T-cell (primary cell): ENCODE results near the gene CCDC81. TPM values are rescaled to one million over a fixed set of nuclear protein-coding genes. Genes with fewer than 3 reads are reported as not detected.
A peak's percentile ranks its signal among the peaks of the same experiment; 100 is the strongest.

ENCODE experiments used
- ATAC-seq, 4 experiments: fragments of 200-7000 bp in 3 of 4; fragments of 150-1000 bp in 1 of 4; cut with Tn5 transposase; replicated peaks in 1 of 4; 1 replicate in 3 of 4; 2 replicates in 1 of 4; pipeline ENCODE4 v1.10.0; 2021; ENCODE audit warnings: moderate library complexity in 3 of 4, mild to moderate bottlenecking in 2 of 4, moderate number of reproducible peaks in 1 of 4
- CTCF ChIA-PET, 2 donors: fragments of 300-600 bp; sonication (Branson Sonifier 250); formaldehyde crosslinking; loops; one replicate each; lab custom pipeline; 2022; ENCODE audit warnings: antibody characterized with exemption in 2 of 2; lab: Charles Lee
- POLR2A ChIA-PET, 2 donors: fragments of 300-600 bp; sonication (Branson Sonifier 250); formaldehyde crosslinking; loops; one replicate each; lab custom pipeline; 2022; ENCODE audit warnings: antibody characterized with exemption in 2 of 2; lab: Charles Lee
- DNase-seq, 35 experiments: peaks; one replicate each; pipeline versions ENCODE4 v3.0.0 to v3.0.0-alpha.2; 2013 to 2023
- H3K27ac ChIP-seq: one replicate; pipeline ENCODE4 v1.5.1; 2013; ENCODE audit warnings: low read length
- H3K27me3 ChIP-seq, 2 experiments: replicated peaks in 1 of 2; 1 replicate in 1 of 2; 2 replicates in 1 of 2; pipeline versions ENCODE4 v1.6.1 to v1.7.0; 2013; ENCODE audit warnings: low read length in 1 of 2, mixed read lengths in 1 of 2; ENCODE audit not compliant: control insufficient read depth in 2 of 2, insufficient read depth in 2 of 2; ENCODE audit errors: extremely low read depth in 1 of 2
- H3K36me3 ChIP-seq, 2 donors: 1 replicate in 1 of 2; 2 replicates in 1 of 2; pipeline versions ENCODE4 v1.6.1 to v1.7.0; 2013; ENCODE audit warnings: low read length in 1 of 2; ENCODE audit not compliant: control insufficient read depth in 2 of 2, insufficient read depth in 1 of 2; ENCODE audit errors: extremely low read depth in 1 of 2
- H3K4me1 ChIP-seq, 2 experiments: 1 replicate in 1 of 2; 2 replicates in 1 of 2; pipeline versions ENCODE4 v1.6.1 to v1.7.0; 2013; ENCODE audit warnings: low read length in 2 of 2, mixed read lengths in 1 of 2; ENCODE audit not compliant: insufficient read depth in 2 of 2, control insufficient read depth in 1 of 2; ENCODE audit errors: extremely low read depth in 1 of 2
- H3K4me3 ChIP-seq, 2 donors: 1 replicate in 1 of 2; 2 replicates in 1 of 2; pipeline versions ENCODE4 v1.5.1 to v1.7.0; 2013; ENCODE audit warnings: mild to moderate bottlenecking in 2 of 2, low read length in 1 of 2, moderate library complexity in 1 of 2; ENCODE audit not compliant: control insufficient read depth in 1 of 2; ENCODE audit errors: extremely low read depth in 1 of 2
- H3K9me3 ChIP-seq: 2 replicates; pipeline ENCODE4 v1.7.0; 2013
- H3K27ac Mint-ChIP-seq, 2 donors: one replicate each; pipeline ENCODE4 v1.8.0; 2020 to 2021; ENCODE audit warnings: mild to moderate bottlenecking in 2 of 2, mixed read lengths in 2 of 2
- H3K27me3 Mint-ChIP-seq, 2 donors: one replicate each; pipeline ENCODE4 v1.8.0; 2021 to 2022; ENCODE audit warnings: mixed read lengths in 2 of 2
- H3K36me3 Mint-ChIP-seq: one replicate; pipeline ENCODE4 v1.8.0; 2021; ENCODE audit warnings: mixed read lengths
- H3K4me1 Mint-ChIP-seq, 3 donors: one replicate each; pipeline ENCODE4 v1.8.0; 2020 to 2022; ENCODE audit warnings: mixed read lengths in 3 of 3, mild to moderate bottlenecking in 1 of 3
- H3K4me3 Mint-ChIP-seq, 3 donors: one replicate each; pipeline ENCODE4 v1.8.0; 2020 to 2022; ENCODE audit warnings: mild to moderate bottlenecking in 3 of 3, mixed read lengths in 3 of 3, moderate library complexity in 3 of 3
- H3K9me3 Mint-ChIP-seq, 3 donors: one replicate each; pipeline ENCODE4 v1.8.0; 2020 to 2022; ENCODE audit warnings: mixed read lengths in 3 of 3
- WGBS: methylation state at CpG from one replicate; pipeline ENCODE4 v1.1.5; 2013; ENCODE audit warnings: missing lambda C conversion rate; ENCODE audit not compliant: insufficient coverage; 5-methylcytosine and 5-hydroxymethylcytosine counted together
- total RNA-seq, 35 experiments: library from RNA in 6 of 35; stranded (reverse) in 6 of 35; fragments of 120-200 nt in 1 of 35; gene quantifications; one replicate each; pipeline versions ENCODE4 v1.2.1 to v1.2.4 and lab custom pipeline; 2013 to 2026

The CCDC81 gene
- 1 to 10 TPM in 2 of 5 donors, under 1 TPM in 3; 0.47 to 1.3 (median 0.85) TPM for total RNA-seq
- 0.53 TPM for total RNA-seq (2013)
- total RNA-seq (lab: John Stamatoyannopoulos, UW), result 0.06 to 1.7 (median 0.56) reads per million in 29 experiments

GRCh38 chr11:86374586-86374985 is at the start of gene CCDC81:
Gene CCDC81 (plus strand): TSS chr11:86374887. CDS start chr11:86375164, 277 bp downstream.
- no peaks in the 10 kb centered on the region for H3K4me1 Mint-ChIP-seq
- Histone ChIP-seq H3K27ac (no peak within 1 kb of the TSS), H3K4me3 (no peak within 1 kb of the TSS), H3K36me3 (no peaks in the 10 kb centered on the region), H3K9me3 (no peaks in the 10 kb centered on the region), H3K27me3 (peaks cover 0 to 4% of the 10 kb centered on the region in 2 experiments), H3K4me1 (no peaks in the 10 kb centered on the region)
- no peaks in the 10 kb centered on the region for H3K9me3 Mint-ChIP-seq
- WGBS, result 42% methylated on average over 18 of the region's 25 CpGs
- no peak within 1 kb of the TSS for H3K27ac Mint-ChIP-seq
- ChIA-PET POLR2A (no interaction called here), CTCF (no interaction called here)
- ATAC-seq (no peak), DNase-seq (no peak)
- no peak within 1 kb of the TSS for H3K4me3 Mint-ChIP-seq
- peaks cover 4 to 6% of the 10 kb centered on the region in 2 donors for H3K27me3 Mint-ChIP-seq
- no peaks in the 10 kb centered on the region for H3K36me3 Mint-ChIP-seq

GRCh38 chr11:86335131-86335767 is 39.4 kb upstream of the CCDC81 start:
- peaks cover 0 to 7% (median 0%) of the 10 kb centered on the region in 3 donors for H3K9me3 Mint-ChIP-seq
- ATAC-seq (no peak), DNase-seq (no peak)
- no peak overlapping the region for H3K27ac Mint-ChIP-seq
- Histone ChIP-seq H3K4me1 (no peaks in the 10 kb centered on the region), H3K9me3 (no peaks in the 10 kb centered on the region), H3K36me3 (peaks cover 0 to 21% of the 10 kb centered on the region in 2 donors), H3K27me3 (no peaks in the 10 kb centered on the region), H3K4me3 (no peak overlapping the region), H3K27ac (no peak overlapping the region)
- H3K4me3 Mint-ChIP-seq, result no peak overlapping the region
- CTCF ChIA-PET, result interaction anchor here in 1 of 2 donors (0.5 kb wide), 1 partner anchor 456 kb away, joined by 3 read pairs; no protein-coding TSS in a partner anchor
- peaks cover 64% of the 10 kb centered on the region for H3K36me3 Mint-ChIP-seq
- WGBS, result no CpG with 5 or more reads among the region's 6 CpGs
- peaks cover 0 to 3% (median under 1%) of the 10 kb centered on the region in 3 donors for H3K4me1 Mint-ChIP-seq
- POLR2A ChIA-PET, result no interaction called here
- no peaks in the 10 kb centered on the region for H3K27me3 Mint-ChIP-seq

DNA sequence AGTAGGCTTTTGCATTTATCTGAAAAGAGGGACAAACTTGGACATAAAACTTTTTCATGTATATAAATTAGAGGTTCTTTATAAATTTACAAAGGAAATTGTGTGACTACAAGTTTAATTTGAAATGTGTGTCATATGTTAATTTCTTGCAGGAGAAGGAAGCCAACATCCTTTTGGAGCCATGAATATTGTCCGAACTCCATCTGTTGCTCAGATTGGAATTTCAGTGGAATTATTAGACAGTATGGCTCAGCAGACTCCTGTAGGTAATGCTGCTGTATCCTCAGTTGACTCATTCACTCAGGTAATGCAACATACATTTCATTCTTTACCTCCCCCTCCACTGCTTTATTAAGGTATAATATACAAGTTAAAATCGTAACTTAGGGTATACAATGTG is 37.5 kb upstream of the CCDC81 start:
- no CpG with 5 or more reads among the region's 2 CpGs for WGBS
- POLR2A ChIA-PET, result interaction anchor here in 1 of 2 donors (0.6 kb wide), 1 partner anchor 26 kb away, joined by 5 read pairs; no protein-coding TSS in a partner anchor

DNA sequence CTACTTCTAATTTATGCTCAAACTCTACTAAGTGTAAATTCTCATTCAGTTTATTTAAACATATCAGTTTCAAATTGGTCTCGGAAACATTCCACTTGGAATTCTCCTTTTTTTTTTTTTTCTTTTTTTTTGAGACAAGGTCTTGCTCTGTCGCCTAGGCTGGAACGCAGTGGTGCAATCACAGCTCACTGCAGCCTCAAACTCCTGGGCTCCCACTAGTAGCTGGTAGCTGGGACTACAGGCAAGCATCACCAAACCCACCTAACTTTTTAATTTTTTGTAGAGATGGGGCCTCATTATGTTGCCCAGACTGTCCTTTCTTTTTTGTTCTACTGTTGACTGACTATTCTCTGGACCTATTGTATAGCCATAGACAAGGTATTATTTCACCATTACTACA is 33.3 kb upstream of the CCDC81 start:
- Histone ChIP-seq H3K9me3 (no peaks in the 10 kb centered on the region), H3K36me3 (peaks cover 4 to 16% of the 10 kb centered on the region in 2 donors), H3K27ac (no peak overlapping the region), H3K27me3 (no peaks in the 10 kb centered on the region), H3K4me3 (no peak overlapping the region), H3K4me1 (no peaks in the 10 kb centered on the region)
- no peak for DNase-seq
- POLR2A ChIA-PET, result no interaction called here
- peaks cover 21 to 28% (median 21%) of the 10 kb centered on the region in 3 donors for H3K4me1 Mint-ChIP-seq
- H3K4me3 Mint-ChIP-seq, result no peak overlapping the region
- H3K27ac Mint-ChIP-seq, result no peak overlapping the region
- H3K36me3 Mint-ChIP-seq, result peaks cover 57% of the 10 kb centered on the region
- no peak for ATAC-seq
- H3K9me3 Mint-ChIP-seq, result no peaks in the 10 kb centered on the region
- CTCF ChIA-PET, result interaction anchor here in 1 of 2 donors (0.7 to 0.9 kb wide), 2 partner anchors 11 to 476 kb away, joined by 3 to 5 read pairs; no protein-coding TSS in a partner anchor
- WGBS, result 90% methylated on average over 1 of the region's 3 CpGs
- H3K27me3 Mint-ChIP-seq, result no peaks in the 10 kb centered on the region

More for the DNA sequence above, 37.5 kb upstream of the CCDC81 start:
- Mint-ChIP-seq H3K4me1 (peaks cover 8 to 17% (median 14%) of the 10 kb centered on the region in 3 donors), H3K27me3 (no peaks in the 10 kb centered on the region), H3K27ac (no peak overlapping the region), H3K4me3 (no peak overlapping the region), H3K36me3 (peaks cover 71% of the 10 kb centered on the region), H3K9me3 (peaks cover 0 to 7% (median 0%) of the 10 kb centered on the region in 3 donors)
- CTCF ChIA-PET, result interaction anchor here in 1 of 2 donors (1.0 kb wide), 1 partner anchor 9 kb away, joined by 6 read pairs; no protein-coding TSS in a partner anchor
- DNase-seq, result no peak
- no peaks in the 10 kb centered on the region for H3K9me3 ChIP-seq
- H3K36me3 ChIP-seq, result peaks cover 0 to 21% of the 10 kb centered on the region in 2 donors
- no peaks in the 10 kb centered on the region for H3K4me1 ChIP-seq
- no peaks in the 10 kb centered on the region for H3K27me3 ChIP-seq
- H3K27ac ChIP-seq, result no peak overlapping the region
- H3K4me3 ChIP-seq, result no peak overlapping the region
- no peak for ATAC-seq

DNA sequence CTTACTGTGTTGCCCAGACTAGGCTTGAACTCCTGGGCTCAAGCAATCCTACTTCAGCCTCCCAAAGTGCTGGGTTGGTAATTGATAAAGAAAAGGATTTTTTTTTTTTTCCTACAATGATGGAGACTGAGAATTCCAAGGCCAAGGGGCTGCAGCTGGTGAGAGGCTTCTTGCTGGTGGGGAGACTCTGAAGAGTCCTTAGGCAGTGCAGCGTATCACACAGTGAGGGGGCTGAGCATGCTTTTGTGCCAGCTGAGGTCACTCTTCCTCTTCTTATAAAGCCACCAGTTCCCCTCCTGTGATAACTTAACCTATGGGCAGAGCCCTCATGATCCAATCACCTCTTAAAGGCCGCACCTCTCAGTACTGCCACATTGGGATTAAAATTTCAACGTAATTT is 28.2 kb upstream of the CCDC81 start:
- Histone ChIP-seq H3K4me3 (no peak overlapping the region), H3K27ac (no peak overlapping the region), H3K4me1 (no peaks in the 10 kb centered on the region), H3K27me3 (no peaks in the 10 kb centered on the region), H3K9me3 (no peaks in the 10 kb centered on the region), H3K36me3 (peaks cover 6 to 8% of the 10 kb centered on the region in 2 donors)
- Mint-ChIP-seq H3K27ac (peak overlapping the region; percentile 16 to 19), H3K4me1 (peaks cover 11 to 21% (median 13%) of the 10 kb centered on the region in 3 donors), H3K27me3 (no peaks in the 10 kb centered on the region), H3K4me3 (no peak overlapping the region), H3K36me3 (peaks cover 31% of the 10 kb centered on the region), H3K9me3 (no peaks in the 10 kb centered on the region)
- ATAC-seq (no peak), DNase-seq (no peak)
- WGBS, result 100% methylated on average over 2 of the region's 3 CpGs
- ChIA-PET POLR2A (interaction anchor here in 1 of 2 donors (0.7 kb wide), 1 partner anchor 552 kb away, joined by 3 read pairs; no protein-coding TSS in a partner anchor), CTCF (interaction anchor here in 1 of 2 donors (1.4 kb wide), 1 partner anchor 10 kb away, joined by 6 read pairs; no protein-coding TSS in a partner anchor)

DNA sequence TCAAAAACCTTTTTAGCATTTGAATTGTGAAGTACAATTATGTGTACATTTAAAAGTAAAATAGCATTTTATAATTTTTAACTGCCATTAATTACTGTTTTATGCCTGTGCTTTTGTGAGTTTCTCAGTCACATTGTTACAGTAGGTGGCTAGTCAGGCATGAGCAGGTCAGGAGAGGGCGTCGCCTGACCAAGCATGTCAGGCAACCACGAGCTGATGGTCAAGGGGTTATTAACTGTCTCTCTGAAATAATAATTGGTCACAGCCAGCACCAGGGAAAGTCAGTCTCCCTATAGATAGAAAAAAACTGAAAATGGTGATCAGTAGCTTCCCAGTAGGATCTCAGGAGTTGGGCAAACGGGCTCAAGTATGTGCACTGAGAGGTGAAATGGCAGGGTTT is 19.4 kb upstream of the CCDC81 start:
- CTCF ChIA-PET, result no interaction called here
- no peak for ATAC-seq

More for the DNA sequence above, 19.4 kb upstream of the CCDC81 start:
- WGBS, result 83% methylated on average over 1 of the region's 4 CpGs
- Mint-ChIP-seq H3K4me3 (no peak overlapping the region), H3K9me3 (no peaks in the 10 kb centered on the region), H3K36me3 (peaks cover 9% of the 10 kb centered on the region), H3K27ac (no peak overlapping the region), H3K4me1 (no peaks in the 10 kb centered on the region), H3K27me3 (peaks cover 0 to 4% of the 10 kb centered on the region in 2 donors)
- Histone ChIP-seq H3K4me1 (no peaks in the 10 kb centered on the region), H3K9me3 (no peaks in the 10 kb centered on the region), H3K4me3 (no peak overlapping the region), H3K27ac (no peak overlapping the region), H3K27me3 (no peaks in the 10 kb centered on the region), H3K36me3 (no peaks in the 10 kb centered on the region)
- DNase-seq, result no peak
- POLR2A ChIA-PET, result no interaction called here
